Fibroblast of the aortic adventitia (primary cell): Measurements from ENCODE around the gene IGIP. TPM values are rescaled to one million over a fixed set of nuclear protein-coding genes. Genes with fewer than 3 reads are reported as not detected.

ENCODE experiments used
- DNase-seq: peaks from one replicate; pipeline ENCODE4 v3.0.0-alpha.2; 2010; ENCODE audit warnings: low read depth
- H3K4me3 ChIP-seq: 2 replicates; pipeline ENCODE4 v1.5.1; 2011; ENCODE audit warnings: low read depth, mild to moderate bottlenecking, control low read depth, low read length, moderate library complexity
- CTCF ChIP-seq: IDR thresholded peaks from 2 replicates; pipeline ENCODE4 v1.5.1; 2011; ENCODE audit warnings: mild to moderate bottlenecking, low read length, control low read depth, inconsistent platforms; ENCODE audit not compliant: insufficient read depth
- total RNA-seq: library from RNA; depleted of rRNA; stranded (reverse); fragments of >200 nt; gene quantifications from 2 replicates; pipeline ENCODE4 v1.2.3, GENCODE V29; 2012; ENCODE audit warnings: low replicate concordance

IGIP gene
- total RNA-seq, 1 donor: 13.7 TPM

- no peak for TF ChIP-seq CTCF
- no peak for DNase-seq
- no peak overlapping the region for H3K4me3 ChIP-seq
Measured at GRCh38 chr5:140172483-140172882, 46.7 kb downstream of the IGIP start.

- no peak overlapping the region for H3K4me3 ChIP-seq
Measured at GRCh38 chr5:140174014-140174413, 48.3 kb downstream of the IGIP start.

GRCh38 chr5:140174465-140175366 lies 49.0 kb downstream of the IGIP start, which contains the start of gene CYSTM1:
Gene CYSTM1, plus strand, starts transcription at chr5:140175188. Its CDS starts 19,278 bp downstream, at chr5:140194466.
- DNase-seq: peak; percentile 89
- H3K4me3 ChIP-seq: peak within 1 kb of the TSS; percentile 86
- TF ChIP-seq CTCF: no peak

More at GRCh38 chr5:140174014-140174413, 48.3 kb downstream of the IGIP start:
- DNase-seq: no peak
- no peak for TF ChIP-seq CTCF

- DNase-seq: peak; percentile 65
Measured at GRCh38 chr5:140175367-140176030, 49.8 kb downstream of the IGIP start.

GRCh38 chr5:140176031-140176387 lies 50.3 kb downstream of the IGIP start:
- no peak for DNase-seq
- no peak for TF ChIP-seq CTCF
- peak overlapping the region; percentile 86 for H3K4me3 ChIP-seq

More at GRCh38 chr5:140175367-140176030, 49.8 kb downstream of the IGIP start:
- peak; percentile 48 for TF ChIP-seq CTCF
- H3K4me3 ChIP-seq: peak overlapping the region; percentile 86

GRCh38 chr5:140178086-140178410 lies 52.3 kb downstream of the IGIP start:
- TF ChIP-seq CTCF: no peak
- H3K4me3 ChIP-seq: no peak overlapping the region
- no peak for DNase-seq
